GM12875 (cell line): ENCODE data around the gene SLC35F3.

ENCODE experiments used
- H3K4me3 ChIP-seq: one replicate; pipeline ENCODE4 v1.5.1; 2011; ENCODE audit warnings: low read depth, low read length, control low read depth
- TF ChIP-seq, protein P1 (sequence below): IDR thresholded peaks from 2 replicates; pipeline ENCODE4 v1.5.1; 2011; ENCODE audit warnings: low read depth, mild to moderate bottlenecking, control low read depth, inconsistent platforms, low read length, moderate library complexity, borderline replicate concordance; ENCODE audit not compliant: insufficient read depth

The SLC35F3 gene

DNA sequence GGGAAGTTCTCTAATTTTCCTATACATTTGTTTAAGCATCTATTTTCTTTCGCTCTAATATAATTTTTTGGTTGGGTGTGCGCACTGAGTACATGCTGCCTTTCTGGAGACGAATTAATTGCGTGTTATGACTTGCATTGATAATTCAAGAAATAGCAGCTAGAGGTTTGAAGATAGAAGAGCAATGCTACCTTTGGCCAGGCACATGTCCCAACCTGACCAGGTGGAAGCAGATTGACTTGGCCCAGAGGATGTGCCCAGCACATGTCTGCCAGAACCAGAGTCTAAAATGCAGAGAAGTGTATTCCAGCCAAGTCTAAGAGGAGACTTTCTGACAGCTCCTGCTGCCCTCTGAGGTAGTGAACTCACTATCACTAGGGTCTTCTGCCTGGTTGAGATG lies 114.3 kb downstream of the SLC35F3 start:
- TF ChIP-seq, protein P1, sequence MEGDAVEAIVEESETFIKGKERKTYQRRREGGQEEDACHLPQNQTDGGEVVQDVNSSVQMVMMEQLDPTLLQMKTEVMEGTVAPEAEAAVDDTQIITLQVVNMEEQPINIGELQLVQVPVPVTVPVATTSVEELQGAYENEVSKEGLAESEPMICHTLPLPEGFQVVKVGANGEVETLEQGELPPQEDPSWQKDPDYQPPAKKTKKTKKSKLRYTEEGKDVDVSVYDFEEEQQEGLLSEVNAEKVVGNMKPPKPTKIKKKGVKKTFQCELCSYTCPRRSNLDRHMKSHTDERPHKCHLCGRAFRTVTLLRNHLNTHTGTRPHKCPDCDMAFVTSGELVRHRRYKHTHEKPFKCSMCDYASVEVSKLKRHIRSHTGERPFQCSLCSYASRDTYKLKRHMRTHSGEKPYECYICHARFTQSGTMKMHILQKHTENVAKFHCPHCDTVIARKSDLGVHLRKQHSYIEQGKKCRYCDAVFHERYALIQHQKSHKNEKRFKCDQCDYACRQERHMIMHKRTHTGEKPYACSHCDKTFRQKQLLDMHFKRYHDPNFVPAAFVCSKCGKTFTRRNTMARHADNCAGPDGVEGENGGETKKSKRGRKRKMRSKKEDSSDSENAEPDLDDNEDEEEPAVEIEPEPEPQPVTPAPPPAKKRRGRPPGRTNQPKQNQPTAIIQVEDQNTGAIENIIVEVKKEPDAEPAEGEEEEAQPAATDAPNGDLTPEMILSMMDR = no peak
- H3K4me3 ChIP-seq = no peak overlapping the region

DNA sequence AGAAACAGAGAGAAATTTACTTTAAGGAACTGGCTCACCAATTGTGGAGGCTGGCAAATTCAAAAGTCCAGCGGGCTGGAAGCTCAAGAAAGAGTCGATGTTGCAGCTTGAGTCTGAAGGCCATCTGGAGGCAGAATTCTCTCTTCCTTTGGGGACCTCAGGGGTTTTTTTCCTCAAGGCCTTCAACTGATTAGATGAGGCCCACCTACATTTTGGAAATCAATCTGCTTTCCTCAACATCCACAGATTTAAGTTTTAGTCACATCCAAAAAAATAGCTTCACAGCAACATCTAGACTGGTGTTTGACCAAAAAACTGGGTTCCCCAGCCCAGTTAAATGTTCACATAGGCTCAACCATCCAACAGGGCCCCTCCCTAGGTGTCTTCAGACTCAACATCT lies 114.9 kb downstream of the SLC35F3 start:
- no peak overlapping the region for H3K4me3 ChIP-seq
- TF ChIP-seq, protein P1 = no peak

DNA sequence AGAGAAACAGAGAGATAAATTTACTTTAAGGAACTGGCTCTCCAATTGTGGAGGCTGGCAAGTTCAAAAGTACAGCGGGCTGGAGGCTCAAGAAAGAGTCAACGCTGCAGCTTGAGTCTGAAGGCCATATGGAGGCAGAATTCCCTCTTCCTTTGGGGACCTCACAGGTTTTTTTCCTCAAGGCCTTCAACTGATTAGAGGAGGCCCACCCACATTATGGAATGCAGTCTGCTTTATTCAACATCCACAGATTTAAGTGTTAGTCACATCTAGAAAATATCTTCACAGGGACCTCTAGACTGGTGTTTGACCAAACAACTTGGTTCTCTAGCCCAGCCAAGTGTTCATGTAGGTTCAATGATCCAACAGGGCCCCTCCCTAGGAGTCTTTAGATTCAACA lies 117.8 kb downstream of the SLC35F3 start:
- H3K4me3 ChIP-seq = no peak overlapping the region
- TF ChIP-seq, protein P1 = no peak

DNA sequence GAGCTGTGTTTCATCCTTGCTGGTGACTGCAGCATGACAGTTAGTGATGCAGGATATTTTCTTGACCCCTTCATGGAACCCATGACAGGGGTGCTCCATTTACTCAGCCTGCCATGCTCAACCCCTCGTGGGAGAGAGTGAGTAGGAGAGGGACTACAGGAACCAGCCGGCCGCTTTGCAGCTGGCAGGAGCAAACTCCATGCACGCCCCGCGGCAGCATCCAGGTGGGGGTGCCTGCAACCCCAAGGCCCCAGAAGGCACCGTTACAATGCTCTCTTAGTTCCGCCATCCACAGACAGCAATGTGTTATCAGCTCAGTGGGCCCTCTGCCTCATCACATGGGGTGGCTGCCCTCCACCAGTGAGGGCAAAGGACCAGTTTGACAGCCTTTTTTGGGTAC lies 135.1 kb downstream of the SLC35F3 start:
- no peak overlapping the region for H3K4me3 ChIP-seq
- TF ChIP-seq, protein P1 = no peak

DNA sequence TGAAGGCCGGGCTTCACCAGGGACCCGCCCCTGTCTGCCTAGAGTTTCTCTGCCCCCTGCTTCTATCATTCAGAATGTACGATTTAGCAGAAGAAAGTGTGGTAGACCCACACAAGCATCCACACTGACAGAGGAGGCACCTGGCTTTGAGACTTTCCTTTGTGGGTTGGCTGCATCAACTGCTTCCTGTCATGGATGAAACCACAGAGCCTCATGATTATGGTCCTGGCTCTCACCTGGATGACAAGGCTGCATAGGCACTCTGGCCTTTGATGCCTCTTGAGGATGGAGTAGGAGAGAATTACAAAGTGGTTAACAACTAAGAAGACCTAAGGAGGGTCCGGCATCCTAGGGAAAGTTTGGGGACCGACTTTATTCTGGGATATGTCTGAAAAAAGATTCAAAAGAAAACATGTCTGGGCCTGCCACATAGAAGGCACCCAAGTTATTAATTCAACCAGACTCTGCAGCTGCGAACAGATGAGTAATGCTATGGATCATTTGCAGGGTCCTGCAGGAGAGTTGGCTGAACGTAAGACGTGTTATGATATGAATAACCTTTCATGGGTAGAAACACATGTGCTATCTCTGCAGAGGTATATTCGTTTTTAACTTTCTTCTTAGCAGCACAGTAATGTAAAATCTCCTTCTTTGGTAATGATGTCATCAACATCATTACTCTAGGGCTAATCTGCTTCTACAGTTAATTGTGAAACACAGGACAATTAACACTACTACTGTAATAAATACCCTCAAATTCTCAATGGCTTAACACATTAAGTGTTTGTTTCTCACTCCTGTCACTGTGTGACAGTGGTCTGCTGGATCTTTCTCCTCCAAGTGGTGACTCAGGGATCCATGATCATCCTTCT lies 136.2 kb downstream of the SLC35F3 start:
- no peak overlapping the region for H3K4me3 ChIP-seq
- TF ChIP-seq, protein P1 = no peak

DNA sequence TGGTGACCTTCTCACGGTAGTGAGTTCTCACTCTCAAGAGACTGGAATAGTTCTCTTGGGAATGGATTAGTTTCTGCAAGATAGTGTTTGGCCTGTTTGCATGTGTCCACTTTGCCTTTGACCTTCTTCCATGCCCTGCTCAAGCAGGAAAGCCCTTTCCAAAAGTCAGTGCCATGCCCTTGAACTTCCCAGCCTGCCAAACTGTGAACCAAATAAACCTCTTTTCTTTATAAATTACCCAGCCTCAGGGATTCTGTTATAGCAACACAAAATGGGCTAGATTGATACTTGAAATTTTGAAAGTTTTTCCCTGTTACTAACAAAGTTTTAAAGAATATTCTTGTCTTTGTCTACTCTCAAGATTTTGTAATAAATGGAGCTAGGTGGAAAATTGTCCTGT lies 139.6 kb downstream of the SLC35F3 start:
- TF ChIP-seq, protein P1 = no peak
- H3K4me3 ChIP-seq = no peak overlapping the region

DNA sequence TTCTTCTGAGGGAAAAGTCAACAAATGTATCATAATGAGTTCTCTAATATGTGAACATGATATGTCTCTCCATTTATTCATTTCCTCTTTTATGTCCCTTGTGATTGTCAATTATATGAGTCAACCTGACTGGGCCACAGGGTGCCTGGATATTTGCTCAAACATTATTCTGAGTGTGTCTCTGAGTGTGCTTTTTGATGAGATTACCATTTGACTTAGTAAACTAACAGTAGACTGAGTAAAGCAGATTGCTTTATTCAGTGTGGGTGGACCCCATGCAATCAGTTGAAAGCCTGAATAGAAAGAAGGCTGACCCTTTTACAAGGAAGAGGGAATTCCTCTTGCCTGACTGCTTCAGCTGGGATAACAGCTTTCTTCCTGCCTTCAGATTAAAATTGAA lies 142.6 kb downstream of the SLC35F3 start:
- TF ChIP-seq, protein P1 = no peak
- H3K4me3 ChIP-seq = no peak overlapping the region
